NOMO-1 treated with dmso at 0.1 percent for 144 hours (cell line): Measurements from ENCODE around the gene ENOX2.

Source experiments
- DNase-seq: peaks from one replicate; lab custom pipeline; 2025; ENCODE audit not compliant: unreplicated experiment; lab: John Stamatoyannopoulos, UW

Gene ENOX2

GRCh38 chrX:130884627-130885026 lies 18.4 kb downstream of the ENOX2 start:
- DNase-seq = no peak

GRCh38 chrX:130879869-130880268 lies 23.1 kb downstream of the ENOX2 start:
- DNase-seq = no peak

- DNase-seq = no peak
These were observed 24.4 kb downstream of the ENOX2 start for GRCh38 chrX:130878350-130879341.

GRCh38 chrX:130877892-130878341 lies 25.1 kb downstream of the ENOX2 start:
- DNase-seq = no peak

- no peak for DNase-seq
These were observed 26.8 kb downstream of the ENOX2 start for GRCh38 chrX:130876226-130876625.

- DNase-seq = no peak
These were observed 28.3 kb downstream of the ENOX2 start for GRCh38 chrX:130874751-130875150.

GRCh38 chrX:130869239-130869638 lies 33.8 kb downstream of the ENOX2 start:
- DNase-seq = no peak

GRCh38 chrX:130861462-130861861 lies 41.5 kb downstream of the ENOX2 start:
- no peak for DNase-seq

- no peak for DNase-seq
These were observed 45.8 kb downstream of the ENOX2 start for GRCh38 chrX:130857207-130857606.

- no peak for DNase-seq
These were observed 51.4 kb downstream of the ENOX2 start for GRCh38 chrX:130851569-130851968.

- no peak for DNase-seq
These were observed 54.2 kb downstream of the ENOX2 start for GRCh38 chrX:130848763-130849162.

GRCh38 chrX:130846746-130847145 lies 56.3 kb downstream of the ENOX2 start:
- no peak for DNase-seq

- DNase-seq = no peak
These were observed 61.2 kb downstream of the ENOX2 start for GRCh38 chrX:130841776-130842175.

- no peak for DNase-seq
These were observed 62.7 kb downstream of the ENOX2 start for GRCh38 chrX:130840345-130840744.

GRCh38 chrX:130836447-130836846 lies 66.6 kb downstream of the ENOX2 start:
- DNase-seq = no peak

- no peak for DNase-seq
These were observed 68.2 kb downstream of the ENOX2 start for GRCh38 chrX:130834830-130835229.

GRCh38 chrX:130834149-130834548 lies 68.9 kb downstream of the ENOX2 start:
- no peak for DNase-seq

- DNase-seq = no peak
These were observed 71.7 kb downstream of the ENOX2 start for GRCh38 chrX:130831347-130831722.

- DNase-seq = no peak
These were observed 72.2 kb downstream of the ENOX2 start for GRCh38 chrX:130830599-130831346.

- no peak for DNase-seq
These were observed 73.2 kb downstream of the ENOX2 start for GRCh38 chrX:130829526-130830515.

- no peak for DNase-seq
These were observed 74.4 kb downstream of the ENOX2 start for GRCh38 chrX:130828641-130829040.
